ENCODE results near the gene RFC4.

- TF ChIP-seq HDAC2 (IDR thresholded peaks at IDR 0.05; ENCODE audit: borderline replicate concordance in 1 of 2, low read depth in 2 of 2, low read length in 2 of 2) (no peak), JUND (IDR thresholded peaks at IDR 0.05; ENCODE audit: low read length) (no peak), KDM1A (IDR thresholded peaks at IDR 0.05; ENCODE audit: borderline replicate concordance, low read length) (no peak), CTCF (IDR thresholded peaks at IDR 0.05; ENCODE audit: control extremely low read depth in 1 of 3, insufficient read depth in 1 of 3, low read depth in 1 of 3, low read length in 3 of 3) (no peak), GTF2F1 (IDR thresholded peaks at IDR 0.05; ENCODE audit: borderline replicate concordance, low read depth, low read length) (no peak), TAF1 (IDR thresholded peaks at IDR 0.05; ENCODE audit: low read depth, low read length) (no peak), MAFK (IDR thresholded peaks at IDR 0.05; ENCODE audit: low read depth, low read length) (no peak)
These were observed 47.9 kb upstream of the RFC4 start for GRCh38 chr3:186854146-186854545.

Data from H1 (cell line).